HEK293T (cell line): ENCODE results near the gene TSPYL2.

ENCODE experiments used
- CTCF ChIA-PET: fragments of 350-600 bp; formaldehyde crosslinking; extraction: SDS; loops from one replicate; lab custom pipeline; 2021; ENCODE audit warnings: antibody characterized with exemption, inconsistent platforms; lab: Yijun Ruan, JAX
- POLR2A ChIA-PET: fragments of 350-600 bp; formaldehyde crosslinking; extraction: SDS; loops from one replicate; lab custom pipeline; 2020; ENCODE audit warnings: antibody characterized with exemption, inconsistent platforms; lab: Yijun Ruan, JAX
- DNase-seq: peaks from one replicate; pipeline ENCODE4 v3.0.0; 2012; ENCODE audit warnings: mixed read lengths; ENCODE audit errors: extremely low spot score
- ARNT ChIP-seq: fragments of 450-650 bp; IDR thresholded peaks from 2 replicates; pipeline ENCODE4 v1.6.1; 2017; ENCODE audit warnings: mild to moderate bottlenecking
- BHLHE40 ChIP-seq: fragments of 450-650 bp; IDR thresholded peaks from 2 replicates; pipeline ENCODE4 v1.6.1; 2016; ENCODE audit warnings: mild to moderate bottlenecking, moderate library complexity, borderline replicate concordance
- CTBP1 ChIP-seq: fragments of 450-650 bp; IDR thresholded peaks from 2 replicates; pipeline ENCODE4 v1.6.1; 2016; ENCODE audit warnings: borderline replicate concordance
- ELF4 ChIP-seq: fragments of 450-650 bp; IDR thresholded peaks from 2 replicates; pipeline ENCODE4 v1.6.1; 2017; ENCODE audit warnings: antibody characterized with exemption
- FOXA1 ChIP-seq: fragments of 450-650 bp; IDR thresholded peaks from 2 replicates; pipeline ENCODE4 v1.6.1; 2016; ENCODE audit warnings: mild to moderate bottlenecking
- FOXK2 ChIP-seq: fragments of 450-650 bp; IDR thresholded peaks from 2 replicates; pipeline ENCODE4 v1.6.1; 2016; ENCODE audit warnings: mild to moderate bottlenecking
- FOXM1 ChIP-seq: fragments of 450-650 bp; IDR thresholded peaks from 2 replicates; pipeline ENCODE4 v1.6.1; 2017; ENCODE audit warnings: mild to moderate bottlenecking, borderline replicate concordance
- HDGF ChIP-seq: fragments of 450-650 bp; IDR thresholded peaks from 2 replicates; pipeline ENCODE4 v1.6.1; 2017; ENCODE audit warnings: antibody characterized with exemption, borderline replicate concordance
- L3MBTL2 ChIP-seq: fragments of 450-650 bp; conservative IDR thresholded peaks from 2 replicates; pipeline ENCODE4 v1.6.1; 2016; ENCODE audit warnings: mild to moderate bottlenecking
- LEF1 ChIP-seq: fragments of 450-650 bp; IDR thresholded peaks from 2 replicates; pipeline ENCODE4 v1.6.1; 2017; ENCODE audit warnings: mild to moderate bottlenecking, borderline replicate concordance
- NFRKB ChIP-seq: fragments of 450-650 bp; IDR thresholded peaks from 2 replicates; pipeline ENCODE4 v1.6.1; 2016; ENCODE audit warnings: mild to moderate bottlenecking, moderate library complexity
- SP1 ChIP-seq: fragments of 450-650 bp; IDR thresholded peaks from 2 replicates; pipeline ENCODE4 v1.6.1; 2017
- SUZ12 ChIP-seq: fragments of 450-650 bp; IDR thresholded peaks from 2 replicates; pipeline ENCODE4 v1.6.1; 2016; ENCODE audit warnings: mild to moderate bottlenecking
- TARDBP ChIP-seq: fragments of 450-650 bp; IDR thresholded peaks from 2 replicates; pipeline ENCODE4 v1.6.1; 2016
- ZNF384 ChIP-seq: fragments of 450-650 bp; IDR thresholded peaks from 2 replicates; pipeline ENCODE4 v1.6.1; 2016
- TF ChIP-seq, protein P1 (sequence below): fragments of 450-650 bp; IDR thresholded peaks from 2 replicates; pipeline ENCODE4 v1.6.1; 2016

The TSPYL2 gene

DNA sequence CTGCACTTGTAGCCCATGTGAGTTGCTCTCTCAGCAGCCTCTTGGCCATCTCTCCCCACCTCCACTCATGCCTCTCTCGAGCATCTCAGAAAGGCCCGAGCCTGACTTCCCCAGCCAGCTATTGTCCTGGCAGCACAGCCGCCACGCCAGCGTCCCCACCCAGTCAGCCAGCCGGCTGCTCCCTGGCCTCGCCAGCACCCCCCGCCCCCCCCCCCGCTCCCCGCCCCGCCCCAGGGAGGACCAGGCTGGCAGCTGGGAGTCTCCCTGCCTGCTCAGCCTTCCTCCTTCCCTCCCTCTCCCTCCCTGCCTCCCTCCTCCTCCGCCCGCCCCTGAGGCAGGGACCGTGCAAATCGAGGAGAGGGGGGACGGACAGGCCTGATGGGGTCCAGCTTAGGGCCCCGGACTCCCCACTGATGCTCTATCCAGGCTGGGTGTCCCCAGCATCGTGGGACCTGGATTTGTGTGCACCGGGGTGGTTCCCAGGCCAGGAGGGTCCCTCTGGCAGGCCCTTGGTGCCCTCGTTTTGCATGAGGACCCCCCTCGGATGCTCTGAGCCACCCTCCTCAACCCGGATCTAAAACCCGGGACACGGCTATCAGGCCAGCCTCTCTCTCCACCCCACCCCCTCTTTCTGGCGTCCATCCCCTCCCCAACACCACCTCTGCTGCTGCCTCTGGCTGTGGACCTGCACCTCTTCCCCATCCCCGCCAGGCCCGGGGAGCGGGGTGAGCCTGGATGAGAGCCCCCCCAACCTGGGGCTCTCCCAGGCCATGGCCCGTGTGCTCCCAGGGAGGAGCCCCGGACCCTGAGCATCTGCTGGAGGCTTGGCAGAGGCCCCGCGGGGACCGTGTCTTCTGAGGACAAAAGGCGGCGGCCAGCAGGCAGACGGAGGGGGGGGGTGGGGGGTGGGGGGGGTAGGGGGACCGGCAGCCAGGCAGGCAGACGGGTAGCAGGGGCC lies 33.7 kb upstream of the TSPYL2 start, which contains the start of gene GPR173:
GPR173 (plus strand) TSS at position 621 of the 958 bp plus-strand sequence. CDS start 27,833 bp downstream, outside the sequence.
- no peak for DNase-seq
- POLR2A ChIA-PET, result no interaction called here
- TF ChIP-seq L3MBTL2, result no peak
- TF ChIP-seq CTBP1, result no peak
- no peak for TF ChIP-seq ARNT
- TF ChIP-seq TARDBP, result no peak
- TF ChIP-seq FOXA1, result no peak
- no peak for TF ChIP-seq ZNF384
- TF ChIP-seq SUZ12, result no peak
- no peak for TF ChIP-seq SP1
- no peak for TF ChIP-seq BHLHE40
- TF ChIP-seq ELF4, result no peak
- TF ChIP-seq, protein P1, sequence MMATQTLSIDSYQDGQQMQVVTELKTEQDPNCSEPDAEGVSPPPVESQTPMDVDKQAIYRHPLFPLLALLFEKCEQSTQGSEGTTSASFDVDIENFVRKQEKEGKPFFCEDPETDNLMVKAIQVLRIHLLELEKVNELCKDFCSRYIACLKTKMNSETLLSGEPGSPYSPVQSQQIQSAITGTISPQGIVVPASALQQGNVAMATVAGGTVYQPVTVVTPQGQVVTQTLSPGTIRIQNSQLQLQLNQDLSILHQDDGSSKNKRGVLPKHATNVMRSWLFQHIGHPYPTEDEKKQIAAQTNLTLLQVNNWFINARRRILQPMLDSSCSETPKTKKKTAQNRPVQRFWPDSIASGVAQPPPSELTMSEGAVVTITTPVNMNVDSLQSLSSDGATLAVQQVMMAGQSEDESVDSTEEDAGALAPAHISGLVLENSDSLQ, result no peak
- no peak for TF ChIP-seq FOXK2
- CTCF ChIA-PET, result no interaction called here

- DNase-seq, result no peak
- ChIA-PET CTCF (no interaction called here), POLR2A (no interaction called here)
- TF ChIP-seq HDGF (no peak), ARNT (no peak), FOXK2 (no peak)
Measured at GRCh38 chrX:53049127-53049517, 33.0 kb upstream of the TSPYL2 start.

DNA sequence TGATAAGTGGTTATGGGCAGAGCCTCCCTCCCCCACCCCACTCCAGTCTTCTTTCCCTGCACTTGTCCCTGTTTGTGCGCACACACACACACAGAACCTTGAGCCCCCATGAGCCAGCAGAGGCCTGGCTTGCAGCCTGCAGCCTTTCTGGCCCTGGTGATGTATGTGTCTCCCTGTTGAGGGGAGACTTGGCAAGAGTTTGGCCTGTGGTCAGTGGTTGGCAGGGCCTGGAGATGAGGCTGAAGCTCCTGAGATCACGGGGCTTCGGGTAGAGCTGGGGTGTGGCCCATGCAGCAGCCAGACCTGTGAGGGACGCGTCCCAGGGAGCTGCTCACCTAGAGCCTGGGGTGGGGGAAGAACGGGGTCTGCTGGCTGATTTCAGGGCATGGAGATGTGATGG lies 31.3 kb upstream of the TSPYL2 start:
- no peak for DNase-seq
- no peak for TF ChIP-seq TARDBP
- TF ChIP-seq BHLHE40, result no peak
- TF ChIP-seq FOXA1, result no peak
- TF ChIP-seq ZNF384, result no peak
- no peak for TF ChIP-seq ARNT
- TF ChIP-seq LEF1, result no peak
- TF ChIP-seq FOXM1, result no peak
- no peak for TF ChIP-seq SUZ12
- no peak for TF ChIP-seq SP1
- no peak for TF ChIP-seq L3MBTL2
- ChIA-PET CTCF (no interaction called here), POLR2A (no interaction called here)

- no peak for DNase-seq
- ChIA-PET CTCF (no interaction called here), POLR2A (no interaction called here)
- TF ChIP-seq FOXA1, result no peak
- no peak for TF ChIP-seq L3MBTL2
- TF ChIP-seq ARNT, result no peak
- TF ChIP-seq ZNF384, result no peak
- no peak for TF ChIP-seq NFRKB
- no peak for TF ChIP-seq FOXK2
- TF ChIP-seq SUZ12, result no peak
Measured at GRCh38 chrX:53055244-53055849, 26.8 kb upstream of the TSPYL2 start.

- no peak for TF ChIP-seq CTBP1
- no peak for TF ChIP-seq FOXA1
- TF ChIP-seq FOXK2, result no peak
- no peak for TF ChIP-seq ELF4
- TF ChIP-seq SUZ12, result no peak
- TF ChIP-seq L3MBTL2, result no peak
- no peak for TF ChIP-seq SP1
- TF ChIP-seq BHLHE40, result no peak
- no peak for TF ChIP-seq ARNT
- no peak for TF ChIP-seq FOXM1
- no peak for TF ChIP-seq LEF1
- TF ChIP-seq NFRKB, result no peak
- no peak for TF ChIP-seq TARDBP
- no peak for TF ChIP-seq ZNF384
- TF ChIP-seq HDGF, result no peak
- TF ChIP-seq, protein P1, result no peak
- no peak for DNase-seq
- CTCF ChIA-PET, result no interaction called here
- POLR2A ChIA-PET, result no interaction called here
Measured at GRCh38 chrX:53056292-53056691, 25.9 kb upstream of the TSPYL2 start.

DNA sequence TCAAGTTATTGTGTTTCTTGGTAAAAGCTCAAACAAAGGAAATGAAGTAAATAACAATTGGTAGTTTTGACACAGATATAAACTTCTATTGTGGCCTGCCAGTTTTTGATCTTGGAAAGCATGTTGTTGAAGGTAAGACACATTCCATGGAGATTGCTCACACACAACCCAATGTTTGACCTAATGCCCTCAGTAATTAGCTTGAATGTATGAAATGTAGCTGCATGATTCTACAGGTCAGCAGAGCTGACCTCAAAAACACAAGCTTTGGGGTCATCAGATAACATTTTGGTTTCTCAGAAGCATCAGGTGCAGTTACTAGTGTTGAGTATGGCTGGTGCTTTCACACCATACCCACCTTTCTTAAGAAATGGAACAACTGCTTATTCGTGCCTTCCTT lies 17.1 kb upstream of the TSPYL2 start:
- POLR2A ChIA-PET, result no interaction called here
- DNase-seq, result no peak
- CTCF ChIA-PET, result interaction anchor here (0.6 kb wide), 1 partner anchor 41 kb away, joined by 4 read pairs; no protein-coding TSS in a partner anchor
- TF ChIP-seq CTBP1 (no peak), FOXA1 (no peak), BHLHE40 (no peak), ZNF384 (no peak), NFRKB (no peak), SUZ12 (no peak), SP1 (no peak), ARNT (no peak)
